H9 (cell line): Measurements from ENCODE around the gene MOB3A. TPM values are rescaled to one million over a fixed set of nuclear protein-coding genes. Genes with fewer than 3 reads are reported as not detected.

Experiments
- DNase-seq: peaks from one replicate; pipeline ENCODE4 v3.0.0-alpha.2; 2017
- H2AFZ ChIP-seq: one replicate; pipeline ENCODE4 v1.6.1; 2013; ENCODE audit warnings: mild to moderate bottlenecking, low read length, control low read depth, moderate library complexity
- H2AK5ac ChIP-seq: 2 replicates; pipeline ENCODE4 v1.6.1; 2013; ENCODE audit warnings: low read length, control low read depth, mixed read lengths; ENCODE audit not compliant: insufficient read length
- H2BK120ac ChIP-seq: one replicate; pipeline ENCODE4 v1.6.1; 2013; ENCODE audit warnings: low read depth, mild to moderate bottlenecking, low read length, control low read depth, inconsistent platforms; ENCODE audit not compliant: poor library complexity, severe bottlenecking
- H2BK12ac ChIP-seq: 2 replicates; pipeline ENCODE4 v1.6.1; 2013; ENCODE audit warnings: low read length, control low read depth, mixed read lengths, low read depth; ENCODE audit not compliant: insufficient read length
- H2BK15ac ChIP-seq: 2 replicates; pipeline ENCODE4 v1.6.1; 2013; ENCODE audit warnings: low read depth, low read length, control low read depth
- H2BK20ac ChIP-seq: one replicate; pipeline ENCODE4 v1.6.1; 2013; ENCODE audit warnings: low read depth, mild to moderate bottlenecking, low read length, control low read depth, inconsistent platforms; ENCODE audit not compliant: poor library complexity, severe bottlenecking
- H2BK5ac ChIP-seq: 2 replicates; pipeline ENCODE4 v1.6.1; 2013; ENCODE audit warnings: low read length, control low read depth, mixed read lengths; ENCODE audit not compliant: insufficient read length
- H3K14ac ChIP-seq: 2 replicates; pipeline ENCODE4 v1.6.1; 2013; ENCODE audit warnings: low read length, control low read depth; ENCODE audit not compliant: insufficient read depth
- H3K18ac ChIP-seq: 2 replicates; pipeline ENCODE4 v1.6.1; 2013; ENCODE audit warnings: low read depth, mild to moderate bottlenecking, mixed read lengths, low read length, control low read depth; ENCODE audit not compliant: insufficient read length
- H3K23ac ChIP-seq: 2 replicates; pipeline ENCODE4 v1.6.1; 2013; ENCODE audit warnings: low read length, control low read depth, mixed read lengths, low read depth; ENCODE audit not compliant: insufficient read length
- H3K23me2 ChIP-seq: 2 replicates; pipeline ENCODE4 v1.6.1; 2013; ENCODE audit warnings: low read depth, mild to moderate bottlenecking, mixed read lengths, low read length, control low read depth; ENCODE audit not compliant: insufficient read length, poor library complexity, severe bottlenecking
- H3K27ac ChIP-seq: 2 replicates; pipeline ENCODE4 v1.5.1; 2013; ENCODE audit warnings: low read length, control low read depth, mixed read lengths, low read depth; ENCODE audit not compliant: insufficient read length
- H3K27me3 ChIP-seq: 2 replicates; pipeline ENCODE4 v1.6.1; 2013; ENCODE audit warnings: low read length, control low read depth, inconsistent platforms; ENCODE audit not compliant: insufficient read depth
- H3K4ac ChIP-seq: 2 replicates; pipeline ENCODE4 v1.6.1; 2013; ENCODE audit warnings: low read depth, mild to moderate bottlenecking, control low read depth, inconsistent platforms, low read length, moderate library complexity
- H3K4me1 ChIP-seq: 2 replicates; pipeline ENCODE4 v1.6.1; 2013; ENCODE audit warnings: low read length, control low read depth, inconsistent platforms; ENCODE audit not compliant: insufficient read depth
- H3K4me2 ChIP-seq: 2 replicates; pipeline ENCODE4 v1.6.1; 2013; ENCODE audit warnings: low read length, control low read depth, mixed read lengths; ENCODE audit not compliant: insufficient read length, insufficient read depth
- H3K56ac ChIP-seq: 2 replicates; pipeline ENCODE4 v1.6.1; 2013; ENCODE audit warnings: low read depth, mild to moderate bottlenecking, mixed read lengths, low read length, control low read depth; ENCODE audit not compliant: insufficient read length
- H3K79me1 ChIP-seq: 2 replicates; pipeline ENCODE4 v1.6.1; 2013; ENCODE audit warnings: low read depth, mild to moderate bottlenecking, moderate library complexity, low read length, control low read depth, inconsistent platforms; ENCODE audit not compliant: insufficient read depth, poor library complexity, severe bottlenecking
- H3K79me2 ChIP-seq: 2 replicates; pipeline ENCODE4 v1.6.1; 2013; ENCODE audit warnings: low read length, control low read depth, inconsistent platforms; ENCODE audit not compliant: insufficient read depth
- H3K9ac ChIP-seq: 2 replicates; pipeline ENCODE4 v1.6.1; 2013; ENCODE audit warnings: low read length, control low read depth, mixed read lengths; ENCODE audit not compliant: insufficient read length; ENCODE audit errors: extremely low read depth
- H3K9me3 ChIP-seq: one replicate; pipeline ENCODE4 v1.6.1; 2013; ENCODE audit warnings: low read depth, low read length, inconsistent platforms; ENCODE audit not compliant: control insufficient read depth
- H3T11ph ChIP-seq: one replicate; pipeline ENCODE4 v1.6.1; 2013; ENCODE audit warnings: mild to moderate bottlenecking, low read length, control low read depth, inconsistent platforms
- H4K20me1 ChIP-seq: one replicate; pipeline ENCODE4 v1.6.1; 2013; ENCODE audit not compliant: control insufficient read depth, insufficient read length, insufficient read depth
- H4K5ac ChIP-seq: 2 replicates; pipeline ENCODE4 v1.6.1; 2013; ENCODE audit warnings: low read depth, mild to moderate bottlenecking, mixed read lengths, low read length, control low read depth; ENCODE audit not compliant: insufficient read length
- H4K8ac ChIP-seq: replicated peaks from 2 replicates; pipeline ENCODE4 v1.6.1; 2013; ENCODE audit warnings: low read length, control low read depth, mixed read lengths, low read depth; ENCODE audit not compliant: insufficient read length
- H4K91ac ChIP-seq: 2 replicates; pipeline ENCODE4 v1.6.1; 2013; ENCODE audit warnings: low read depth, mild to moderate bottlenecking, moderate library complexity, mixed read lengths, low read length, control low read depth; ENCODE audit not compliant: insufficient read length
- H3K27ac Mint-ChIP-seq, 3 experiments: 2 replicates in 2 of 3; 3 replicates in 1 of 3; pipeline ENCODE4 v1.8.0; 2020 to 2021; ENCODE audit warnings: mixed read lengths in 3 of 3, mild to moderate bottlenecking in 1 of 3, moderate library complexity in 1 of 3
- H3K27me3 Mint-ChIP-seq: 2 replicates; pipeline ENCODE4 v1.8.0; 2021; ENCODE audit warnings: low read depth, mild to moderate bottlenecking, moderate library complexity, mixed read lengths
- H3K36me3 Mint-ChIP-seq, 3 experiments: 2 replicates in 2 of 3; 3 replicates in 1 of 3; pipeline ENCODE4 v1.8.0; 2020 to 2021; ENCODE audit warnings: low read depth in 3 of 3, mixed read lengths in 3 of 3; ENCODE audit not compliant: insufficient read depth in 1 of 3
- H3K4me1 Mint-ChIP-seq, 2 experiments: 2 replicates each; pipeline ENCODE4 v1.8.0; 2020; ENCODE audit warnings: mixed read lengths in 2 of 2
- H3K4me3 Mint-ChIP-seq, 2 experiments: 2 replicates in 1 of 2; 3 replicates in 1 of 2; pipeline ENCODE4 v1.8.0; 2020 to 2021; ENCODE audit warnings: mild to moderate bottlenecking in 2 of 2, mixed read lengths in 2 of 2, moderate library complexity in 1 of 2
- H3K9me3 Mint-ChIP-seq, 2 experiments: 2 replicates in 1 of 2; 3 replicates in 1 of 2; pipeline ENCODE4 v1.8.0; 2020; ENCODE audit warnings: mild to moderate bottlenecking in 2 of 2, mixed read lengths in 2 of 2, moderate library complexity in 1 of 2
- WGBS: extraction: QIAGEN DNeasy Blood & Tissue Kit; methylation state at CpG from one replicate; pipeline ENCODE4 v1.1.7; 2013; ENCODE audit warnings: missing lambda C conversion rate, low lambda C conversion rate, mixed read lengths; ENCODE audit not compliant: insufficient read length; ENCODE audit errors: extremely low coverage; 5-methylcytosine and 5-hydroxymethylcytosine counted together
- total RNA-seq: library from RNA; stranded (reverse); gene quantifications from 2 replicates; pipeline ENCODE4 v1.2.1, GENCODE V29; 2021
- TF ChIP-seq, protein P1 (sequence below): fragments of 200-600 bp; sonication (generic); conservative IDR thresholded peaks from 3 replicates; pipeline ENCODE4 v1.8.0; 2021; ENCODE audit warnings: antibody characterized with exemption, mild to moderate bottlenecking

Gene MOB3A
- total RNA-seq, 1 experiment from 2014 or later = 11.5 TPM

DNA sequence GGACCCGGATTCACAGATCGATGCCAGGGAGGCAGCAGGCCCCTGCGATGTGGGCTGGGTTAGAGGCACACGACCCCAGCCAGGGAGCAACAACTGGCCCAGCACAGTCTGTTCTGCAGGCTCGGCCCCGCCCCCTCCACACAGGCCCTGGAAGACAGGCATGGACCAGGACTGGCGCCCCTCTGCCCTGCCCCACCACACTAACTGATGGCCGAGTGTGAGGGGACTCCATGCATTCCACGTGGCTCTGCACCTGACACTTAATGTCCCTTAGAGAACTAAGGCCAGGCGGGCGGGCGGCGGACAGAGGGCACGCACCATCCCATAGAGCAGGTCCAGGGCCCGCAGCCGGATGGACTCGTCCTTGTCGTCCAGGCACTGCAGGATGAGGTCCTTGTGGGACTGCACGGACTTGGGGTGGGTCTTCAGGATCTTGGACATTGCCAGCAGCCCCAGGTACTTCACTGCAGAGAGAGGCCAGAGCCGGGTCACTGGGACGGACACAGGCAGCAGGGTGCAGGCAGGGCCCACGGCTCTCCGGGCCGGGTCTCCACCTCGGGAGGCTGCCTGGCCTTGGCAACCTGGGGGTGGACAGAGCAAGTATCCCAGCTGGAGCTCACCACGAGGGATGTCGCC lies 25.4 kb upstream of the MOB3A start:
- no peaks in the 10 kb centered on the region for H3K79me2 ChIP-seq
- H3K9ac ChIP-seq = no peak overlapping the region
- H3K23ac ChIP-seq = no peak overlapping the region
- H3K27me3 ChIP-seq = no peaks in the 10 kb centered on the region
- H3K4me1 ChIP-seq = no peaks in the 10 kb centered on the region
- no peak overlapping the region for H2AK5ac ChIP-seq
- H4K8ac ChIP-seq = no peak overlapping the region
- DNase-seq = no peak
- H4K5ac ChIP-seq = no peak overlapping the region
- no peaks in the 10 kb centered on the region for H3K9me3 ChIP-seq
- no peak overlapping the region for H2AFZ ChIP-seq
- H3K79me1 ChIP-seq = no peaks in the 10 kb centered on the region
- no CpG with 5 or more reads among the region's 27 CpGs for WGBS
- no peak overlapping the region for H4K91ac ChIP-seq
- Mint-ChIP-seq H3K27ac (no peak overlapping the region), H3K9me3 (no peaks in the 10 kb centered on the region), H3K4me1 (no peaks in the 10 kb centered on the region), H3K27me3 (no peaks in the 10 kb centered on the region), H3K36me3 (peaks cover 40 to 82% (median 74%) of the 10 kb centered on the region in 3 experiments), H3K4me3 (no peak overlapping the region)
- H3K27ac ChIP-seq = no peak overlapping the region
- H2BK12ac ChIP-seq = no peak overlapping the region
- no peak overlapping the region for H2BK120ac ChIP-seq
- H3K4me2 ChIP-seq = no peak overlapping the region
- no peak overlapping the region for H2BK20ac ChIP-seq
- H2BK15ac ChIP-seq = no peak overlapping the region
- no peak overlapping the region for H2BK5ac ChIP-seq
- no peak overlapping the region for H3K4ac ChIP-seq
- no peak overlapping the region for H3K18ac ChIP-seq
- TF ChIP-seq, protein P1, sequence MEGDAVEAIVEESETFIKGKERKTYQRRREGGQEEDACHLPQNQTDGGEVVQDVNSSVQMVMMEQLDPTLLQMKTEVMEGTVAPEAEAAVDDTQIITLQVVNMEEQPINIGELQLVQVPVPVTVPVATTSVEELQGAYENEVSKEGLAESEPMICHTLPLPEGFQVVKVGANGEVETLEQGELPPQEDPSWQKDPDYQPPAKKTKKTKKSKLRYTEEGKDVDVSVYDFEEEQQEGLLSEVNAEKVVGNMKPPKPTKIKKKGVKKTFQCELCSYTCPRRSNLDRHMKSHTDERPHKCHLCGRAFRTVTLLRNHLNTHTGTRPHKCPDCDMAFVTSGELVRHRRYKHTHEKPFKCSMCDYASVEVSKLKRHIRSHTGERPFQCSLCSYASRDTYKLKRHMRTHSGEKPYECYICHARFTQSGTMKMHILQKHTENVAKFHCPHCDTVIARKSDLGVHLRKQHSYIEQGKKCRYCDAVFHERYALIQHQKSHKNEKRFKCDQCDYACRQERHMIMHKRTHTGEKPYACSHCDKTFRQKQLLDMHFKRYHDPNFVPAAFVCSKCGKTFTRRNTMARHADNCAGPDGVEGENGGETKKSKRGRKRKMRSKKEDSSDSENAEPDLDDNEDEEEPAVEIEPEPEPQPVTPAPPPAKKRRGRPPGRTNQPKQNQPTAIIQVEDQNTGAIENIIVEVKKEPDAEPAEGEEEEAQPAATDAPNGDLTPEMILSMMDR = no peak
- no peaks in the 10 kb centered on the region for H3K23me2 ChIP-seq
- H3T11ph ChIP-seq = no peak overlapping the region
- no peak overlapping the region for H3K14ac ChIP-seq
- H3K56ac ChIP-seq = no peak overlapping the region
- H4K20me1 ChIP-seq = no peaks in the 10 kb centered on the region
